Gastrocnemius medialis (tissue), 4 donors: Measurements from ENCODE around the gene TMEM116. TPM values are rescaled to one million over a fixed set of nuclear protein-coding genes. Genes with fewer than 3 reads are reported as not detected.

Experiments
- ATAC-seq, 2 donors: fragments of 150-250 bp; one replicate each; pipeline ENCODE4 v1.9.1; 2016
- DNase-seq, 2 donors: peaks; one replicate each; pipeline ENCODE4 v3.0.0-alpha.2; 2019
- H3K27ac ChIP-seq, 4 donors: fragments of 200-600 bp; sonication (generic); 1 replicate in 1 of 4; 2 replicates in 3 of 4; pipeline ENCODE4 v1.5.1; 2016 to 2018; ENCODE audit warnings: mild to moderate bottlenecking in 2 of 4, moderate library complexity in 1 of 4
- H3K27me3 ChIP-seq, 3 donors: fragments of 200-600 bp; sonication (generic) in 2 of 3; 1 replicate in 1 of 3; 2 replicates in 2 of 3; pipeline versions ENCODE4 v1.5.1 to v1.6.0; 2016 to 2019; ENCODE audit warnings: mild to moderate bottlenecking in 1 of 3, moderate library complexity in 1 of 3
- H3K36me3 ChIP-seq, 2 donors: fragments of 200-600 bp; sonication (generic) in 1 of 2; one replicate each; pipeline ENCODE4 v1.5.1; 2017 to 2018
- H3K4me1 ChIP-seq, 2 donors: fragments of 200-600 bp; sonication (generic) in 1 of 2; one replicate each; pipeline ENCODE4 v1.5.1; 2016 to 2017; ENCODE audit warnings: mild to moderate bottlenecking in 2 of 2
- H3K4me3 ChIP-seq, 4 donors: fragments of 200-600 bp; sonication (generic) in 3 of 4; 1 replicate in 1 of 4; 2 replicates in 3 of 4; pipeline ENCODE4 v1.5.1; 2016 to 2019; ENCODE audit warnings: mild to moderate bottlenecking in 2 of 4
- H3K9me3 ChIP-seq, 3 donors: fragments of 200-600 bp; sonication (generic) in 2 of 3; 1 replicate in 1 of 3; 2 replicates in 2 of 3; pipeline ENCODE4 v1.5.1; 2016 to 2019
- CTCF ChIP-seq, 5 experiments: fragments of 450-650 bp in 3 of 5; fragments of 200-600 bp in 2 of 5; sonication (generic) in 2 of 5; IDR thresholded peaks in 4 of 5; conservative IDR thresholded peaks in 1 of 5; 1 replicate in 4 of 5; 2 replicates in 1 of 5; pipeline ENCODE4 v1.5.1; 2016 to 2019; ENCODE audit warnings: antibody characterized with exemption in 5 of 5, mild to moderate bottlenecking in 3 of 5, moderate library complexity in 3 of 5
- POLR2A ChIP-seq, 2 donors: fragments of 450-650 bp; IDR thresholded peaks; one replicate each; pipeline ENCODE4 v1.6.1; 2017; ENCODE audit warnings: antibody characterized with exemption in 2 of 2, mild to moderate bottlenecking in 2 of 2, moderate library complexity in 2 of 2
- in situ Hi-C, 4 donors: fragments of 200-750 bp; cut with MboI; loops; one replicate each; pipeline versions ENCODE4 v1.15.0 to v1.8.0; 2017; ENCODE audit warnings: low sequenced_read_pairs in 4 of 4
- intact Hi-C: fragments of 100-400 bp; cut with DNase I; formaldehyde crosslinking; loops from one replicate; pipeline ENCODE4 v1.15.1; 2023; ENCODE audit warnings: low total_unique reads
- total RNA-seq, 4 donors: library from RNA; depleted of rRNA; stranded (reverse); fragments of >200 nt; gene quantifications; one replicate each; pipeline versions ENCODE4 v1.1.0 to v1.2.3, GENCODE V29; 2016

TMEM116 gene
- total RNA-seq, 4 donors from 2014 or later: 1.9 to 8.5 (median 4.3) TPM

GRCh38 chr12:111901182-111901581 lies 111.8 kb downstream of the TMEM116 start:
- H3K4me3 ChIP-seq: no peak overlapping the region
- TF ChIP-seq CTCF (IDR thresholded peaks at IDR 0.05 in 4 of 5, conservative IDR thresholded peaks at IDR 0.05 in 1 of 5) (no peak), POLR2A (IDR thresholded peaks at IDR 0.05) (no peak)
- DNase-seq (no peak), ATAC-seq (no peak)
- in situ Hi-C loops: no loop called here
- intact Hi-C loops: no loop called here
- H3K36me3 ChIP-seq: peaks cover 0 to 4% of the 10 kb centered on the region in 2 donors
- H3K27ac ChIP-seq: no peak overlapping the region
- no peaks in the 10 kb centered on the region for H3K27me3 ChIP-seq
- no peaks in the 10 kb centered on the region for H3K4me1 ChIP-seq
- H3K9me3 ChIP-seq: no peaks in the 10 kb centered on the region

DNA sequence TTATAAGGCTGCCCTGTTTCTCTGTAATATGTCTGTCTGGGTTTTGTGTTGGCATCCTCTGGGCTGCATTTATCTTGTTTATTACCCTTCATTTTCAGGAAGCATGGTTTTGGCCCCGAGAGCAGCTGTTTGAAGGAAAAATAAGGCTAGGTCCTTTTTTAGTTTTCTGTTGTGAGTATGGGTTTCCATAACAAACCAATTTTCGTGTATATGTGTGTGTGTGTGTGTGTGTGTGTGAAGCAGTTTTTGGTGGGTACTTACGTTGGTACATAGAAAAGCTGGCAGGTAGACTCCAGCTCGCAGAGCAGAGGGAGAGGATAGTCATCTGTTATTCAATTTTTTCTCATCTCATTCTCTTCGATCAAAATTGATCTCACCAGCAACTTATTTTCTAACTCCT lies 118.4 kb downstream of the TMEM116 start:
- intact Hi-C loops (no loop called here), in situ Hi-C loops (no loop called here)
- Histone ChIP-seq H3K4me3 (no peak overlapping the region), H3K9me3 (no peaks in the 10 kb centered on the region), H3K27ac (no peak overlapping the region), H3K36me3 (peaks cover 0 to 60% of the 10 kb centered on the region in 2 donors), H3K27me3 (no peaks in the 10 kb centered on the region), H3K4me1 (no peaks in the 10 kb centered on the region)
- no peak for DNase-seq
- TF ChIP-seq CTCF (IDR thresholded peaks at IDR 0.05 in 4 of 5, conservative IDR thresholded peaks at IDR 0.05 in 1 of 5): no peak
- TF ChIP-seq POLR2A (IDR thresholded peaks at IDR 0.05): no peak
- ATAC-seq: no peak

GRCh38 chr12:111893287-111893686 lies 119.7 kb downstream of the TMEM116 start:
- intact Hi-C loops: no loop called here
- DNase-seq (no peak), ATAC-seq (no peak)
- TF ChIP-seq CTCF (IDR thresholded peaks at IDR 0.05 in 4 of 5, conservative IDR thresholded peaks at IDR 0.05 in 1 of 5) (no peak), POLR2A (IDR thresholded peaks at IDR 0.05) (no peak)
- Histone ChIP-seq H3K27me3 (no peaks in the 10 kb centered on the region), H3K9me3 (no peaks in the 10 kb centered on the region), H3K27ac (no peak overlapping the region), H3K4me3 (no peak overlapping the region), H3K4me1 (no peaks in the 10 kb centered on the region), H3K36me3 (peaks cover 0 to 73% of the 10 kb centered on the region in 2 donors)
- in situ Hi-C loops: no loop called here

DNA sequence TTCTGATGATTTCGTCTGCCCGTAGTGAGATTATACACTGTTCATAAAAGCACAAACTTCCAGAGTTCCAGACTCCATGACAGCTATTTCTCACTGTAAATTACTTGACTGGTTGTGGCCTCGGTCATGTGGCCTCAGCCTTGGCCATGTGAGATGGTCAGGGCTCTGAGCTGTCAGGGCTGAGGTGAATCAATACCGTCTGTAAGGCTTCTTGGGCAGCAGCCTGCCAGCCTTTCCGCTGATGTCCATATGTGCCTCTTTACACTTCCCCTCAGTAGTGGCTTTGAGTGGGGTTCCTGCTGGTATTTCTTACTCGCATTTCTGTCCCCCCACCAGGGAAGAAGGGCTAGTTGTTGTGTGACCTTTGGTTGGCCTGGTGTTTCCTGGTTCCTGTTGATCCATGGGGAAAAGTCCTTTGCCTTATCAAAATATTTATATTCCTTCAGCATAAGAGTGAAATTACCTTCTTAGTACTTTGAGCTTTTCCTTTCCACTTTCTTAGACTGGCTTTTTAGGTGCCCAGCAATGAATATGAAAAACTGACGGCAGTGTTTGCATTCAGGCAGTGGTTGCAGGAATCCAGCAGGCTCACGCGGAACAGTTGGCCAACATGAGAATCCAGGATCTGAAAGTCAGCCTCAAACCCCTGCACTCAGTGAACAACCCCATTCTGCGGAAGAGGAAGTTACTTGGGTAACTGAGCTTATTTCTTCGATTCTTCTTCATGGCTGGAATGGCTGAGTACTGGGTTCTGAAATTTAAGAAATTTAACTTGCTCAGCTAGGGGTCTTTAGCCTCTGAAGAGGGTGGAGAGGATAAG lies 124.8 kb downstream of the TMEM116 start:
- TF ChIP-seq POLR2A (IDR thresholded peaks at IDR 0.05) (no peak), CTCF (IDR thresholded peaks at IDR 0.05 in 4 of 5, conservative IDR thresholded peaks at IDR 0.05 in 1 of 5) (no peak)
- H3K9me3 ChIP-seq: no peaks in the 10 kb centered on the region
- intact Hi-C loops: no loop called here
- DNase-seq: no peak
- peaks cover 0 to 84% of the 10 kb centered on the region in 2 donors for H3K36me3 ChIP-seq
- in situ Hi-C loops: no loop called here
- no peak for ATAC-seq
- no peak overlapping the region for H3K27ac ChIP-seq
- H3K4me3 ChIP-seq: no peak overlapping the region
- no peaks in the 10 kb centered on the region for H3K27me3 ChIP-seq
- no peaks in the 10 kb centered on the region for H3K4me1 ChIP-seq
